ENCODE measurements around the gene PML. TPM values are rescaled to one million over a fixed set of nuclear protein-coding genes. Genes with fewer than 3 reads are reported as not detected.

PML gene, protein sequence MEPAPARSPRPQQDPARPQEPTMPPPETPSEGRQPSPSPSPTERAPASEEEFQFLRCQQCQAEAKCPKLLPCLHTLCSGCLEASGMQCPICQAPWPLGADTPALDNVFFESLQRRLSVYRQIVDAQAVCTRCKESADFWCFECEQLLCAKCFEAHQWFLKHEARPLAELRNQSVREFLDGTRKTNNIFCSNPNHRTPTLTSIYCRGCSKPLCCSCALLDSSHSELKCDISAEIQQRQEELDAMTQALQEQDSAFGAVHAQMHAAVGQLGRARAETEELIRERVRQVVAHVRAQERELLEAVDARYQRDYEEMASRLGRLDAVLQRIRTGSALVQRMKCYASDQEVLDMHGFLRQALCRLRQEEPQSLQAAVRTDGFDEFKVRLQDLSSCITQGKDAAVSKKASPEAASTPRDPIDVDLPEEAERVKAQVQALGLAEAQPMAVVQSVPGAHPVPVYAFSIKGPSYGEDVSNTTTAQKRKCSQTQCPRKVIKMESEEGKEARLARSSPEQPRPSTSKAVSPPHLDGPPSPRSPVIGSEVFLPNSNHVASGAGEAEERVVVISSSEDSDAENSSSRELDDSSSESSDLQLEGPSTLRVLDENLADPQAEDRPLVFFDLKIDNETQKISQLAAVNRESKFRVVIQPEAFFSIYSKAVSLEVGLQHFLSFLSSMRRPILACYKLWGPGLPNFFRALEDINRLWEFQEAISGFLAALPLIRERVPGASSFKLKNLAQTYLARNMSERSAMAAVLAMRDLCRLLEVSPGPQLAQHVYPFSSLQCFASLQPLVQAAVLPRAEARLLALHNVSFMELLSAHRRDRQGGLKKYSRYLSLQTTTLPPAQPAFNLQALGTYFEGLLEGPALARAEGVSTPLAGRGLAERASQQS
- 10 to 100 TPM in 5 of 8 experiments, 1 to 10 TPM in 3; 7.2 to 37.8 (median 12.6) TPM for total RNA-seq

DNA sequence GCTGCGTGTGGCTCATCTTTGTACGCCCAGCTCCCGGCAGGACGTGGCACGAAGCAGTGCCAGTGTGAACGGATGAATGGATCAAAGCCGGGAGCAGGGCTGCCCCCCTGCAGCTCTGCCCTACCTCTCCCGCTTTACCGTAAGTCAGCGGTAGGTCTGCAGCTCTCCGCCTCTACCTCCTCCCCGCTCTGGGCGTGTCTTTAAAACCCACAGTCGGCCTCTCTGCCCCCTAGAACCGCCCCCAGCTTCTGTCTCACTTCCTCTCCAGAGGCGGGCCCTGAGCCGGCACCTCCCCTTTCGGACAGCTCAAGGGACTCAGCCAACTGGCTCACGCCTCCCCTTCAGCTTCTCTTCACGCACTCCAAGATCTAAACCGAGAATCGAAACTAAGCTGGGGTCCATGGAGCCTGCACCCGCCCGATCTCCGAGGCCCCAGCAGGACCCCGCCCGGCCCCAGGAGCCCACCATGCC lies at the start of gene PML:
Gene PML (plus strand): TSS at position 304 of the 471 bp plus-strand sequence. CDS start 97 bp downstream, at position 401.
- Histone ChIP-seq H3K4me1 (replicated peaks in 1 of 2) (peaks cover 26% of the 10 kb centered on the region in 2 donors), H3K27ac (peak within 1 kb of the TSS; percentile 49 to 57)

DNA sequence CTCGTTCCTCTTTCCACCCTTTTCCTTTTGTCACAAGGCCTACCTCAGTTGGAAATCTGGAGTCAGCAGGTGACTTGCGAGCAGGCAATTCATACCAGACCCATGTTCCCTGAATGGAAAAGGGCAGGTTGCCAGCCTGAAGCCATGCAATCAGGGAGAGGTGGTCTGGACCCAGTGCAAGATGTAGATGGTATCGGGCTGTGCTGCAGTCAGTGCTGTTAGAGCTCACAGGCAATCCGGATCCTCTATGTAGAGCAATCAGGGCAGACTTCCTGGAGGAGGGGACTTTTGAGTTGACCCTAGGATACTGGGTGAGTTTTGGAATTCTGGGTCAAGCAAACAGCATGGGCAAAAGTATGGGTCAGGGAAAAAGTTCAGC lies 49.4 kb upstream of the PML start:
- peaks cover 12 to 19% of the 10 kb centered on the region in 2 donors for H3K4me1 ChIP-seq (replicated peaks in 1 of 2)
- in situ Hi-C loops (cut with MboI; ENCODE audit: low pct_unique_long_range_greater_than_20kb in 2 of 9, low sequenced_read_pairs in 9 of 9, unreplicated experiment in 9 of 9): no loop called here
- 62 to 95% (median 83%) methylated on average over 1 to 4 of the region's 4 CpGs; no CpG with 5 or more reads in 3 of the 10 experiments for WGBS, 10 experiments
- no peak overlapping the region for H3K27ac ChIP-seq
- H3K4me3 ChIP-seq: no peak overlapping the region
- no peak for ATAC-seq (replicated peaks in 6 of 8)

More for the DNA sequence above, at the start of gene PML:
- H3K4me3 ChIP-seq: peak within 1 kb of the TSS; percentile 45 to 91 (median 80)
- ATAC-seq (replicated peaks in 6 of 8): peak; percentile 76 to 89 (median 87)
- WGBS, 10 experiments: 0 to 3% (median 0%) methylated on average over 1 to 8 of the region's 27 CpGs; no CpG with 5 or more reads in 4 of the 10 experiments
- in situ Hi-C loops (cut with MboI; ENCODE audit: low pct_unique_long_range_greater_than_20kb in 2 of 9, low sequenced_read_pairs in 9 of 9, unreplicated experiment in 9 of 9): no loop called here

DNA sequence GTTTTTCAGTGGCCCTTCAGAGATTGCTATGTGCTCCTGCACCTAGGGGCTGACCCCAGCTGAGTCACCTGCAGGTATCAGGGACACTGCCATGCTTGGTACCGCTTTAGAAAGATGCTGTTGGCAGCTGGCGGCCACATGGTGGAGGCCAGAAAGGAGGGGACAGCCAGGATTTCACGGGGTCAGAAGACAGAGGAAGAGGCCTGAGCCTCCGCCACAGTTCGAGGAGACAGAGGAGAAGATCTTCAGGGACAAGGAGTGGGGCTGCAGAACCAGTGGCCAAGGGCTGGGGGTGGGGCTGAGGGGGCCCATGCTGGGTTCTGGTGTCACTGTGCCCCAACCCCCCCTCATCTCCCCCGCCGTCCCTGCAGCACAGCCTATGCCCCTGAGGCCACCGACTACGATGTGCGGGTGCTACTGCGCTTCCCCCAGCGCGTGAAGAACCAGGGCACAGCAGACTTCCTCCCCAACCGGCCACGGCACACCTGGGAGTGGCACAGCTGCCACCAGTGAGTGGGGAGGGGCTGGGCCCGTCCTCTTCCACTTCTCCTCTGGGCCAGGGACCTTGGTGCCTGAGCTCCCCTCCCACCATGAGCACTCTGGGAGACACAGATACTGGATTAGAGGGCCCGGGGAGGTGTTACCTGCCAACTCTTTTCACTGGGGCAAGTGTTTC lies 48.3 kb upstream of the PML start:
- no peak for ATAC-seq (replicated peaks in 6 of 8)
- Histone ChIP-seq H3K27ac (no peak overlapping the region), H3K4me1 (replicated peaks in 1 of 2) (peaks cover 7 to 13% of the 10 kb centered on the region in 2 donors), H3K4me3 (no peak overlapping the region)
- 80 to 100% methylated on average over 1 of the region's 17 CpGs; no CpG with 5 or more reads in 8 of the 10 experiments for WGBS, 10 experiments
- in situ Hi-C loops (cut with MboI; ENCODE audit: low pct_unique_long_range_greater_than_20kb in 2 of 9, low sequenced_read_pairs in 9 of 9, unreplicated experiment in 9 of 9): no loop called here

DNA sequence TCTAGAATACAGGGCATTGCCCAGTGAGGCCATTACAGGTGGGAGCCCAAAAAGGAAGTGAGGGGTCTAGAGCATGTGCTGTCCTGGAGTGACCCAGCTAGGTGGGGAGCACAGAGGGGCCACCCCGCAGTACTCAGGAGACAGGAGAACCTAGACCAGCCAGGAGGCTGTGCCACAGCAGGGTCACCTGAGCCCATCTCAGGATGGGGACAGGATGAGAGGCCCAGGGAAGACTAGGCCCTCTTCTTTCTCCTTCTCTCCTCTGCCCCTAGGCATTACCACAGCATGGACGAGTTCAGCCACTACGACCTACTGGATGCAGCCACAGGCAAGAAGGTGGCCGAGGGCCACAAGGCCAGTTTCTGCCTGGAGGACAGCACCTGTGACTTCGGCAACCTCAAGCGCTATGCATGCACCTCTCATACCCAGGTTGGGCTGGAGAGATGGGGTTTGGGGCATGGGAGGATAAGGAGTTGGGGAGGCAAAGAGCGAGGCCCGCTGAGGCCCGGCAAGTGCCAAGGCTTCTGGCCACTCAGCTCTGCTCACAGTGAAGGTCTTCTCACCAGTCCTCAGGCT lies 47.6 kb upstream of the PML start:
- ATAC-seq (replicated peaks in 6 of 8): no peak
- Histone ChIP-seq H3K27ac (no peak overlapping the region), H3K4me3 (no peak overlapping the region), H3K4me1 (replicated peaks in 1 of 2) (peaks cover 12 to 18% of the 10 kb centered on the region in 2 donors)
- in situ Hi-C loops (cut with MboI; ENCODE audit: low pct_unique_long_range_greater_than_20kb in 2 of 9, low sequenced_read_pairs in 9 of 9, unreplicated experiment in 9 of 9): no loop called here
- 80 to 100% (median 87%) methylated on average over 1 to 3 of the region's 9 CpGs; no CpG with 5 or more reads in 7 of the 10 experiments for WGBS, 10 experiments

DNA sequence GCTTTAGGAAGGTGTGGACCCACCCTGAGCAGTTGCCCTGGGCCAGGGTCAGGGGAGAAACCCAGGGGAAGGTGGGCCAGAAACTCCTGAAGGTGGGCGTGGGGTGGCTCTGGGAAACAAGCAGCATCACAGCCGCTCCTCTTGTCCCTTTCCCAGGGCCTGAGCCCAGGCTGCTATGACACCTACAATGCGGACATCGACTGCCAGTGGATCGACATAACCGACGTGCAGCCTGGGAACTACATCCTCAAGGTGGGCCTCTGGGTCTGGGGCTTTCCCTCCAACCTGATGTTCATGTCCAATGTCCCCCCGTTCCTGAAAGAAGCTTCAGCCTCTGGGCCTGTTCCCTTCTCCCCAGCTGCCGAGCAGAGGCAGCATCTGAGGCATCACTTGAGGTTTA lies 46.9 kb upstream of the PML start:
- in situ Hi-C loops (cut with MboI; ENCODE audit: low pct_unique_long_range_greater_than_20kb in 2 of 9, low sequenced_read_pairs in 9 of 9, unreplicated experiment in 9 of 9): no loop called here
- WGBS, 10 experiments: 40 to 100% (median 90%) methylated on average over 1 to 3 of the region's 9 CpGs; no CpG with 5 or more reads in 3 of the 10 experiments

DNA sequence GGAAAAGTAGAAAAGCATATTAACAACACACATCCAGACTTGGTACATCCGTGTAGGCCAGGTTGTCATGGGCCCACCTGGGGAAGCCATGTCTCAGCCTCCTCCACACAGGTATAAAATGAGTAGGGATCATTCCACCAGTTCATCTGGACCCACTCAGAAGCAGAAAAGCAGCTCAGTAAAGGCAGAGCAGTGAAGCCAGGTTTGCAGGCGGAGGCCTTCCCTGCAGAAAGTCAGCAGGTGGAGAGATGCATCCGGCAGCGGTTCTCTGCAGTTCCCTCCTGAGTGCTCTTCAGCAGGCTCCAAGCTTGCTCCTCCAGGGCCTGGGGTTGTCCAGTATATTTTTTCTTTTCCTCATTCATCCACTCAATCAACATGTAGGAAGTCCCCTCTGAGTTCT lies 46.1 kb upstream of the PML start:
- peaks cover 24 to 28% of the 10 kb centered on the region in 2 donors for H3K4me1 ChIP-seq (replicated peaks in 1 of 2)
- no peak for ATAC-seq (replicated peaks in 6 of 8)
- H3K4me3 ChIP-seq: no peak overlapping the region
- H3K27ac ChIP-seq: no peak overlapping the region
- in situ Hi-C loops (cut with MboI; ENCODE audit: low pct_unique_long_range_greater_than_20kb in 2 of 9, low sequenced_read_pairs in 9 of 9, unreplicated experiment in 9 of 9): no loop called here
- 70% methylated on average over 2 of the region's 4 CpGs; no CpG with 5 or more reads in 9 of the 10 experiments for WGBS, 10 experiments

More for the DNA sequence above, 46.9 kb upstream of the PML start:
- H3K4me1 ChIP-seq (replicated peaks in 1 of 2): peaks cover 19 to 25% of the 10 kb centered on the region in 2 donors
- ATAC-seq (replicated peaks in 6 of 8): no peak
- H3K27ac ChIP-seq: no peak overlapping the region
- H3K4me3 ChIP-seq: no peak overlapping the region

DNA sequence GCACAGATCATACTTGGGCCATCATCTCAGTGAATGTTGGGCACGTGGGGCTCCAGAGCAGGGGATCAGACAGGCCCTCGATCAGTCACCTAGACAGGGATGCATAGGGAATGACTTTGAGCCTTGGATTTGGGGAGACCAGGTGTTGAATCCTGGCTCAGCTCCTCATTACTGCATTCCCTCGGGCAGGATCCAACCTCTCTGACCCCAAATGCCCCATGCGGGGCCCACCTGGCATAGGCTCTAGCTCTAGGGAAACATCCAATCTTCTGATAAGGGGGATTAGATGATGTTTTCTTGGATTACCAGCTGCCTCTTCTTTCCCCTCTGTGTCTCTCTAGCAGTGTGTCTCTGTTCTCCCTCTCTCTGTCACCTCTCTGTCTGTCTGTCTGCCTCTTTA lies 45.5 kb upstream of the PML start:
- Histone ChIP-seq H3K4me3 (no peak overlapping the region), H3K4me1 (replicated peaks in 1 of 2) (peaks cover 28 to 34% of the 10 kb centered on the region in 2 donors), H3K27ac (no peak overlapping the region)
- WGBS, 10 experiments: 50 to 100% (median 80%) methylated on average over 1 to 4 of the region's 4 CpGs; no CpG with 5 or more reads in 3 of the 10 experiments
- in situ Hi-C loops (cut with MboI; ENCODE audit: low pct_unique_long_range_greater_than_20kb in 2 of 9, low sequenced_read_pairs in 9 of 9, unreplicated experiment in 9 of 9): no loop called here
- no peak for ATAC-seq (replicated peaks in 6 of 8)

DNA sequence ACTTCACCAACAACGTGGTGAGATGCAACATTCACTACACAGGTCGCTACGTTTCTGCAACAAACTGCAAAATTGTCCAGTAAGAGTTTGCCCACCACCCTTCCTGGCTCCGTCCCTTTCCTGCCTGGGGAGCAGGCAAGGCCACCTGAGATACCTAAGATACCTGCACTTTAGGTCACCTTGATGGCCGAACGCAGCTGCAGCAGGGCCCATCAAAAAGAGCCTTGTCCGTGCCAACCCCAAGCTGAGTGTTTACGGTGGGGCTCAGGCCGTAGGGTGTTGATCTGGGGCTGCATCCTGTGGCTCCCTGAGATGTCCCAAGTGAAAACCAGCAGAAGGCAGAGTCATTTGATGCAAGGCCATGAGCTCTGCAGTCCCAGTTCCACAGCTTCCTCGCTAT lies 45.0 kb upstream of the PML start:
- WGBS, 10 experiments: 72 to 100% (median 89%) methylated on average over 1 to 10 of the region's 10 CpGs; no CpG with 5 or more reads in 3 of the 10 experiments

DNA sequence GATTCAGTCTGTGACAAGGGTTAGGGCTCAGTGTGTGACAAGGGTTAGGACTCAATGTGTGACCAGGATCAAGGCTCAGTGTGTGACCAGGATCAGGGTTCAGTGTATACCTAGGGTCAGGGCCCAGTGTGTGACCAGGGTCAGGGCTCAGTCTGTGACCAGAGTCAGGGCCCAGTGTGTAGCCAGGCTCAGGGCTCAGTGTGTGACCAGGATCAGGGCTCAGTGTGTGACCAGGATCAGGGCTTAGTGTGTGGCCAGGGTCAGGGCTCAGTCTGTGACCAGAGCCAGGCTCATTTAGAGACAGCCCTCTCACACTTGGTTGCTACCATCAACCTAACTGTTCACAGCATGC lies 44.1 kb upstream of the PML start:
- in situ Hi-C loops (cut with MboI; ENCODE audit: low pct_unique_long_range_greater_than_20kb in 2 of 9, low sequenced_read_pairs in 9 of 9, unreplicated experiment in 9 of 9): loop anchor here in 2 of 9 experiments (25.0 kb wide), 2 partner anchors 362 to 387 kb away; no protein-coding TSS in a partner anchor
- Histone ChIP-seq H3K4me3 (no peak overlapping the region), H3K4me1 (replicated peaks in 1 of 2) (peaks cover 33 to 34% of the 10 kb centered on the region in 2 donors), H3K27ac (peak overlapping the region; percentile 62 to 77)
- no peak for ATAC-seq (replicated peaks in 6 of 8)

More for the DNA sequence above, 45.0 kb upstream of the PML start:
- H3K27ac ChIP-seq: no peak overlapping the region
- in situ Hi-C loops (cut with MboI; ENCODE audit: low pct_unique_long_range_greater_than_20kb in 2 of 9, low sequenced_read_pairs in 9 of 9, unreplicated experiment in 9 of 9): no loop called here
- no peak for ATAC-seq (replicated peaks in 6 of 8)
- peaks cover 31 to 37% of the 10 kb centered on the region in 2 donors for H3K4me1 ChIP-seq (replicated peaks in 1 of 2)
- H3K4me3 ChIP-seq: no peak overlapping the region

DNA sequence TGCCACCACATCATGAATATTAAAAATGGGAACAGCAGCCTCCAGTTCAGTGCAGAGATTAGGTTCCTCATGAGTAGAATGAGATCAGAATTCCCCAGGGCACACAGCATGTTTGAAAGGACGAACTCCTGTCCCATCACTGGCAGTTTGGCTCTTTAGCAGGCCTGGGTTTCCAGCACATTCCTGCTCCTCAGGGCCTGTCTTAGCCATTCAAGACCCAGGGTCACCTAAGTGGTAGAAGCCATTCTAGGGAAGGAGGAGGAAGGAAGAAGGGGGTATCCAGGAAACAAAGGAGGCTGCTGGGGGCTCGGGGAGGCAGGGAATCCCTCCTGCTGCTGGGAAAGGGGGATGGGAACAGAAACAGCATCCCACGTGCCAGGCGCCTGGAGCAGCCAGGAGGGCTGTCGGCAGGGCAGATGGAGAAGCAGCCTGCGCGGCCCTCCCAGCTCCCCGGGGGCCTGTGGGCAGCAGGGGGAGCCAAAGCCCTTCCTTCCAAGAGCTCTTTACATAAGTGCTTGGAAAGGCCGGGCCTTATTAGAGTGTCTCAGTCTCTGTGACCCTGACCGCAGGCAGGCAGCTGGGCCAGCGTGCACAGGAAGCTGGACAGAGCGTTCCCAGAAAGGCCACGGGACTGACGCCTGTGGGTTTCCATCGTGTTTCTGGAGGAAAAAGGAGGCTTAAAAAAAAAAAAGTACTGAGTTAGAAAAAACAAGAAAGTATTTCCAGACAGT lies 43.5 kb upstream of the PML start:
- in situ Hi-C loops (cut with MboI; ENCODE audit: low pct_unique_long_range_greater_than_20kb in 2 of 9, low sequenced_read_pairs in 9 of 9, unreplicated experiment in 9 of 9): loop anchor here in 2 of 9 experiments (25.0 kb wide), 2 partner anchors 361 to 386 kb away; no protein-coding TSS in a partner anchor
- H3K27ac ChIP-seq: peak overlapping the region; percentile 77 to 79
- ATAC-seq (replicated peaks in 6 of 8): peak; percentile 93 to 100 (median 95)
- 0 to 10% (median 2%) methylated on average over 2 to 8 of the region's 15 CpGs; no CpG with 5 or more reads in 6 of the 10 experiments for WGBS, 10 experiments
- no peak overlapping the region for H3K4me3 ChIP-seq
- peaks cover 33 to 34% of the 10 kb centered on the region in 2 donors for H3K4me1 ChIP-seq (replicated peaks in 1 of 2)

DNA sequence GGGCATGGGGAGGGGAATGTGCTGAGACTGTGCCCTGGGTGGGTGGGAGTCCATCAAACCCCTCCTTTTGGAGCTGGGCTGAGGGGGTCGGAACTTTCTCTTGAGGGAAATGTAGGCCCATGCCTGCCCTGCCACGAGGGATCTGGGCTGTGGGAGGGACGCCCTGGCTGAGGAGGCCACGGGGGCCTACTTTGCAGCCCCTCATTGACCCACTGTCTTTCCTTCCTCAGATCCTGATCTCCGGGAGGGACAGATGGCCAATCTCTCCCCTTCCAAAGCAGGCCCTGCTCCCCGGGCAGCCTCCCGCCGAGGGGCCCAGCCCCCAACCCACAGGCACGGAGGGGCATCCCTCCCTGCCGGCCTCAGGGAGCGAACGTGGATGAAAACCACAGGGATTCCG lies 42.9 kb upstream of the PML start:
- no peak for ATAC-seq (replicated peaks in 6 of 8)
- Histone ChIP-seq H3K4me3 (no peak overlapping the region), H3K4me1 (replicated peaks in 1 of 2) (peaks cover 33 to 34% of the 10 kb centered on the region in 2 donors), H3K27ac (peak overlapping the region; percentile 59 to 79)
- WGBS, 10 experiments: 20 to 100% (median 47%) methylated on average over 1 to 5 of the region's 13 CpGs; no CpG with 5 or more reads in 5 of the 10 experiments
- in situ Hi-C loops (cut with MboI; ENCODE audit: low pct_unique_long_range_greater_than_20kb in 2 of 9, low sequenced_read_pairs in 9 of 9, unreplicated experiment in 9 of 9): loop anchor here in 2 of 9 experiments (25.0 kb wide), 2 partner anchors 361 to 386 kb away; no protein-coding TSS in a partner anchor

All from motor neuron (in vitro differentiated cells).